BLaER1 (cell line): ENCODE measurements around the gene TNFSF13B.

Experiments used
- H3K27ac ChIP-seq: shearing (Covaris generic); formaldehyde crosslinking; 2 replicates; pipeline ENCODE4 v1.8.1; 2022
- H3K27me3 ChIP-seq: shearing (Covaris generic); formaldehyde crosslinking; 2 replicates; pipeline ENCODE4 v1.8.1; 2022
- H3K36me3 ChIP-seq: shearing (Covaris generic); formaldehyde crosslinking; 2 replicates; pipeline ENCODE4 v1.8.1; 2022
- H3K4me1 ChIP-seq: shearing (Covaris generic); formaldehyde crosslinking; 2 replicates; pipeline ENCODE4 v1.8.1; 2022
- H3K4me2 ChIP-seq: shearing (Covaris generic); formaldehyde crosslinking; 2 replicates; pipeline ENCODE4 v1.8.1; 2022
- H3K4me3 ChIP-seq: shearing (Covaris generic); formaldehyde crosslinking; 2 replicates; pipeline ENCODE4 v1.8.1; 2022
- H3K9ac ChIP-seq: shearing (Covaris generic); formaldehyde crosslinking; 2 replicates; pipeline ENCODE4 v1.8.1; 2022
- H3K9me3 ChIP-seq: shearing (Covaris generic); formaldehyde crosslinking; 2 replicates; pipeline ENCODE4 v1.8.1; 2022
- H4K20me1 ChIP-seq: shearing (Covaris generic); formaldehyde crosslinking; 2 replicates; pipeline ENCODE4 v1.8.1; 2022
- Cebpa-rat ChIP-seq: shearing (Covaris generic); IDR thresholded peaks from 2 replicates; pipeline ENCODE4 v1.8.1; 2022

Gene TNFSF13B

GRCh38 chr13:108342369-108343289, 73.1 kb downstream of the TNFSF13B start:
- Histone ChIP-seq H3K4me2 (no peak overlapping the region), H4K20me1 (no peaks in the 10 kb centered on the region), H3K27me3 (no peaks in the 10 kb centered on the region), H3K9ac (no peak overlapping the region), H3K4me1 (no peaks in the 10 kb centered on the region), H3K9me3 (no peaks in the 10 kb centered on the region), H3K27ac (no peak overlapping the region), H3K36me3 (no peaks in the 10 kb centered on the region), H3K4me3 (no peak overlapping the region)
- no peak for TF ChIP-seq Cebpa-rat

- no peaks in the 10 kb centered on the region for H3K27me3 ChIP-seq
- H3K4me3 ChIP-seq, result no peak overlapping the region
- H3K36me3 ChIP-seq, result no peaks in the 10 kb centered on the region
- H3K4me2 ChIP-seq, result no peak overlapping the region
- no peak for TF ChIP-seq Cebpa-rat
- H3K9ac ChIP-seq, result no peak overlapping the region
- no peaks in the 10 kb centered on the region for H3K4me1 ChIP-seq
- H4K20me1 ChIP-seq, result no peaks in the 10 kb centered on the region
- H3K9me3 ChIP-seq, result no peaks in the 10 kb centered on the region
- no peak overlapping the region for H3K27ac ChIP-seq
These were observed 75.5 kb downstream of the TNFSF13B start for GRCh38 chr13:108345016-108345415.

GRCh38 chr13:108346376-108346775, 76.9 kb downstream of the TNFSF13B start:
- TF ChIP-seq Cebpa-rat, result no peak
- no peak overlapping the region for H3K9ac ChIP-seq
- no peak overlapping the region for H3K4me3 ChIP-seq
- no peak overlapping the region for H3K4me2 ChIP-seq
- H3K27me3 ChIP-seq, result no peaks in the 10 kb centered on the region
- no peaks in the 10 kb centered on the region for H3K36me3 ChIP-seq
- H3K27ac ChIP-seq, result no peak overlapping the region
- H4K20me1 ChIP-seq, result no peaks in the 10 kb centered on the region
- H3K9me3 ChIP-seq, result no peaks in the 10 kb centered on the region
- no peaks in the 10 kb centered on the region for H3K4me1 ChIP-seq

- no peak overlapping the region for H3K4me2 ChIP-seq
- H3K4me1 ChIP-seq, result no peaks in the 10 kb centered on the region
- H3K36me3 ChIP-seq, result no peaks in the 10 kb centered on the region
- no peak overlapping the region for H3K9ac ChIP-seq
- H3K9me3 ChIP-seq, result no peaks in the 10 kb centered on the region
- H4K20me1 ChIP-seq, result no peaks in the 10 kb centered on the region
- no peaks in the 10 kb centered on the region for H3K27me3 ChIP-seq
- no peak overlapping the region for H3K27ac ChIP-seq
- no peak overlapping the region for H3K4me3 ChIP-seq
- no peak for TF ChIP-seq Cebpa-rat
These were observed 79.8 kb downstream of the TNFSF13B start for GRCh38 chr13:108349269-108349668.

GRCh38 chr13:108350579-108350978, 81.1 kb downstream of the TNFSF13B start:
- no peak overlapping the region for H3K4me2 ChIP-seq
- H3K36me3 ChIP-seq, result no peaks in the 10 kb centered on the region
- no peak overlapping the region for H3K27ac ChIP-seq
- no peak overlapping the region for H3K4me3 ChIP-seq
- no peaks in the 10 kb centered on the region for H4K20me1 ChIP-seq
- no peak for TF ChIP-seq Cebpa-rat
- H3K4me1 ChIP-seq, result no peaks in the 10 kb centered on the region
- H3K9me3 ChIP-seq, result no peaks in the 10 kb centered on the region
- no peaks in the 10 kb centered on the region for H3K27me3 ChIP-seq
- H3K9ac ChIP-seq, result no peak overlapping the region

GRCh38 chr13:108352599-108352998, 83.1 kb downstream of the TNFSF13B start:
- no peak overlapping the region for H3K9ac ChIP-seq
- no peaks in the 10 kb centered on the region for H3K27me3 ChIP-seq
- H3K9me3 ChIP-seq, result no peaks in the 10 kb centered on the region
- H3K36me3 ChIP-seq, result no peaks in the 10 kb centered on the region
- H3K4me2 ChIP-seq, result no peak overlapping the region
- no peak overlapping the region for H3K27ac ChIP-seq
- no peak overlapping the region for H3K4me3 ChIP-seq
- no peak for TF ChIP-seq Cebpa-rat
- H3K4me1 ChIP-seq, result no peaks in the 10 kb centered on the region
- no peaks in the 10 kb centered on the region for H4K20me1 ChIP-seq

GRCh38 chr13:108357228-108357627, 87.7 kb downstream of the TNFSF13B start:
- Histone ChIP-seq H3K9me3 (no peaks in the 10 kb centered on the region), H3K9ac (no peak overlapping the region), H3K4me3 (no peak overlapping the region), H3K4me2 (no peak overlapping the region), H3K36me3 (no peaks in the 10 kb centered on the region), H3K27me3 (no peaks in the 10 kb centered on the region), H4K20me1 (no peaks in the 10 kb centered on the region), H3K4me1 (no peaks in the 10 kb centered on the region), H3K27ac (no peak overlapping the region)
- no peak for TF ChIP-seq Cebpa-rat
